ENCODE measurements around the gene WWP2.
"Not testable (repeated sequence)": the region's sequence is repeated elsewhere in the genome, so short reads cannot be mapped to it uniquely, and the experiment has no call there.

WWP2 gene

GRCh38 chr16:69951672-69952031, 189.5 kb downstream of the WWP2 start:
- DNase-seq: not testable (repeated sequence)

DNA sequence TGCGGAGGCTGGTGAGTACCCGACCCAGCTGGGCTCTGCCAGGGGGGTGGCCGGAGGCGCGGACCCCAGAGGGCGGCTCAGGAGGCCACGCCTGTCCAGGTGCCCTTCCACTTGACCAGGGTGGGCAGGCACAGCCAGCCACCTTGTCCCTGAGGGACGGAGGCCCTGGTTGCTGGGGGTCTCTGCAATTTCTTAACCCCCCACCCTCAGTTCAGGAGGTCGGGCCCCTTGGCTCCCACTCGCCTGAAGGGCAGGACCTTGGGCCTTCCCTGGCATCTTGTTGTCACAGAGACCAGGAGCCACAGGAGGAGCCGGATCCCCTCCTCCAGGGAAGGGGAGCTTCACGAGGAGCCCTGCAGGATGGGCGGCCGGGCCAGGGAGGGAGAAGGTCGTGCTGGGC, 190.0 kb downstream of the WWP2 start:
- DNase-seq: not testable (repeated sequence)

DNA sequence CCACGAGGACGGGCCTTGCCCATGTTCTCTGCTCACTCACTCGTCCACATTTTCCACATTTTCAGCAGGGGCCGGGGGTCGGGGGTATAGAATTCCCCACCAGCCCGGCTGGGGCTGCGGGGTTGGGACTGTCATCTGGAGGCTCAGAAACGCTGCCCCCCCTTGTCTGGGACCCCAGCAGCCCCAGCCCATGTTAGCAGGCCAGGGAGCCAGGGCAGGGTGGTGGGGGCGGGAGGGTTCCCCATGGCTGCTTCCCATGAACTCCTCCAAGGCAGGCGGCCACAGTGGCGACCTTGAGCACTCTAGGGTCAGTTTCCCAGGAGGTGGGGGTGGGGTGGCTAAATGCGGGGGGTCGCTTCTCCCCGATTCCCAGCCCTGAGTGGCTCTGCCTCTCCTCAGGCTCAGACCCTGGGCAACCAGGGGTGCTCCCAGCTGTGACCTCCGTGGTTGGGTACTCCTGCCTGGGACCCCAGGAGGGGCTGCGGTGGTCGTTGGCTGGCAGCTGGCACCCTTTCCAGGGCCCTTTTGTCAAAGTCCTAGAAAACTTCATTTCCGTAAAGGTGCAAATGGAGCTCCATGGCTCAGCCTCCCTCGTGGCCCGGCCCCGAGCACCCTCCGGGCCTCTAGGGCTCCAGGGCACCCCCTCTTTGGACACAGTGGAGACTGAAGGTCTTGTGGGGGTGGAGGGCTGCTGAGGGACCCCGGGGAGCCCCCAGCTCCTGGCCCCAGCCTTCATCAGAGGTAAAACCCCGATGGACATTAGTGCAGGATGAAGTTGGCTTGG, 190.6 kb downstream of the WWP2 start:
- DNase-seq: not testable (repeated sequence)

DNA sequence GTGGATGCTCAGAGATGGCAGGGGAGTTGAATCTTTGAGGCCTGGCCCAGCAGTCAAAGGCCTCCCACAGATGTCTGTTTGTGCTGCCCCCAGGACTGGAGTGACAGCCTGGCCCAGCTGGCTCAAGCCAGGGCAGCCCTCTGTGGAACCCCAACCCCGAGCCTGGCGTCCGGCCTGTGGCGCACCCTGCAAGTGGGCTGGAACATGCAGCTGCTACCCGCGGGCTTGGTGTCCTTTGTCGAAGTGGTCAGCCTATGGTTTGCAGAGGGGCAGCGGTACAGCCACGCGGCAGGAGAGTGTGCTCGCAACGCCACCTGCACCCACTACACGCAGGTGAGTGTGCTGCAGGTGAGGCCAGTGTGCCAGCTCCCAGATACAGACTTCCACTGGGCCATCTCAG, 192.1 kb downstream of the WWP2 start:
- DNase-seq: not testable (repeated sequence)

DNA sequence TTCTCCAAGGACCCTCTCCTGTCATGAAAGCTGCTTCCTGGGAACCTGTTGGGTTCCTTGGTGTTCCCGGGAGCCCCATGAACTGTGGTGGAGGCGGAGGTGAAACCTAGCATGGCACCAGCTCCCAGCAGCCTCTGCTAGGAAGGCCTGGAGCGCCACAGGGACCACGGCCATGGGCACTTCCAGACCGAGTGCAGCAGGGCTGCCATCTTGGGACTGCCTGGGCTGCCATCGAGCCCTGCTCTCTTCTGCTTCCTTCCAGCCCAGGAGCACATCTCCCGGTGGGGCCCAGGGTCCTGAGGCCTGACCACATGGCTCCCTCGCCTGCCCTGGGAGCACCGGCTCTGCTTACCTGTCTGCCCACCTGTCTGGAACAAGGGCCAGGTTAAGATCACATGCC, 201.2 kb downstream of the WWP2 start:
- not testable (repeated sequence) for DNase-seq

- not testable (repeated sequence) for DNase-seq
Observed at GRCh38 chr16:69964960-69965660, 203.0 kb downstream of the WWP2 start.

GRCh38 chr16:69965661-69966054, 203.5 kb downstream of the WWP2 start:
- DNase-seq: not testable (repeated sequence)

DNA sequence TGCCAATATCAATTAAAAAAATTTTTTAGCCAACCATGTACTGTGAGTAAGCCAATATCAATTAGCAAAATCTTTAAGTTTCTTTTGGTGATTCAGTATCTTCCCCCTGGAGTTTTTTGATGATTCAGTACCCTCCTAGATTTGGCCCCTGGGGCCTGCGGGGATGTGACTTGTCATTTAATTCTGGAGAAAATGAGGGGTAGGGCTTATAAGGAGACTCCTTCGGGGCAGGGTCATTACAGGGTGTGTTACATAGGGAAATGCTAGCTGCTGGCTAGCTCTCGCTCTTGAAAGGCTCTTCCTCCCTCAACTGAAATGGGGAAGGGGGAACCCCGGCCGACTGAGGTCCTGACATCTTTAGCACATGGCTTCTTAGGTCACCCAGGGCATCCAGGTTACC, 205.6 kb downstream of the WWP2 start:
- not testable (repeated sequence) for DNase-seq

GRCh38 chr16:69968125-69968524, 206.0 kb downstream of the WWP2 start:
- not testable (repeated sequence) for DNase-seq

DNA sequence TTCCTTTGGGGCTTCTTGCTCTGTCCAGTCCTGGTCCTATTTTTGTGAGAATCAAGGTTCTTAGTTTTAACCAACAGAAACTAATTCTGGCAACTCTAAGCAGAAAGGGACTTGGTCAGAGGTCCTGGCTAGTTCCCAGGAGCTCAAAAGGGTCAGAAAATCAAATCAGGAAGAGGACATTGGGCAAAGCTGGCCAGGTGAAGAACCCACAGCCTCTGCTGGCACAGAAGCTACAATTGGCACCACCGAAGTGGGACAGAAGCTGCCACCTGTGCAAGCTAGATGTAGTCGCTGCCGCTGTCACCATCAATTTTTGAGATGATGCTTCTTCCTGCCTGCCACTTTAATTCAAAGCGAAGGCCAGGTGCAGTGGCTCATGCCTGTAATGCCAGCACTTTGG, 207.5 kb downstream of the WWP2 start:
- not testable (repeated sequence) for DNase-seq

- not testable (repeated sequence) for DNase-seq
Observed at GRCh38 chr16:69972120-69972519, 210.0 kb downstream of the WWP2 start.

DNA sequence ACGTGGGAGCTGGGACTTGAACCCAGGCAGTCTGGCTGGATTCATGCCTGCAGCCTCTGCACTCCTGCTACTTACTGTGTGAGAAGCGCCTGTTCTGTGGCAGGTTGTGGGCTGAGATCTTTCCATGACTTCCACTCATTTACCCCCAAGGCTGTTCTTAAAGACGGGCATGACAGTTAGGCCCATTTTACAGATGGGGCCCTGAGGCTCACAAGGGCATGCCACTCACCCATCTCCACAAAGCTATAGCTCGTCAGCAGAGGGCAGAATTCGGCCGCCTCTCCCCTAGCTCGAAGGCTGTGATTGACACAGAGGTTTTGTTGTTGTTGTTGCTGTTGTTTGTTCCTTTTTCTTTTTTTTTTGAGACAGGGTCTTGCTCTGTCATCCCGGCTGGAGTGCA, 210.8 kb downstream of the WWP2 start:
- not testable (repeated sequence) for DNase-seq

DNA sequence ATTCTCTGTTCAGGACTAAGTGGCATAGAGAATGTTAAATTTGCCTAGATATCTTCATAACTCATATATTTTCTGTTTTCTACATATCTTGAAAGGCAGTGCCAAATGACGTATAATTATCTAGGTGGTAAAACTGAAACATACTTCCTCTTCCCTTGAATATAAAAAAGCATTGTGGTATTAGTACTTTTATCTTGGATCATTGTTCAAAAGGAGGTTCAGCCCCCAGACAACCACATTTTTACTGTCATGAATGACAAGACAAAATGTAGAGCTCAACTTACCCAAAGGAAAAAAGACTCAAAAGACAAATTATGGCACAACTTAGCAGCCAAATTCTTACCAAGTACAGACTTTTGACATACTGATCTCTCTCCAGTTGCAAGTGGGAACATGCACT, 223.1 kb downstream of the WWP2 start:
- DNase-seq: not testable (repeated sequence)

Measured in NCI-H1436 (cell line).